ENCODE results near the gene ARHGEF17. TPM values are rescaled to one million over a fixed set of nuclear protein-coding genes. Genes with fewer than 3 reads are reported as not detected.

The ARHGEF17 gene
- total RNA-seq, 2 donors from 2014 or later: 6.8 to 14.4 TPM

- intact Hi-C loops (cut with DNase I, micrococcal nuclease): no loop called here
- DNase-seq (no peak), ATAC-seq (no peak)
These were observed 54.1 kb downstream of the ARHGEF17 start for GRCh38 chr11:73361953-73362776.

- ATAC-seq (no peak), DNase-seq (no peak)
- intact Hi-C loops (cut with DNase I, micrococcal nuclease): no loop called here
These were observed 55.1 kb downstream of the ARHGEF17 start for GRCh38 chr11:73363147-73363546.

- DNase-seq (no peak), ATAC-seq (no peak)
- intact Hi-C loops (cut with DNase I, micrococcal nuclease): no loop called here
These were observed 57.5 kb downstream of the ARHGEF17 start for GRCh38 chr11:73365352-73366264.

GRCh38 chr11:73366265-73366610 is 58.2 kb downstream of the ARHGEF17 start:
- peak; percentile 44 for ATAC-seq
- intact Hi-C loops (cut with DNase I, micrococcal nuclease): no loop called here
- no peak for DNase-seq

GRCh38 chr11:73366953-73367352 is 58.9 kb downstream of the ARHGEF17 start:
- ATAC-seq (peak; percentile 62), DNase-seq (no peak)
- intact Hi-C loops (cut with DNase I, micrococcal nuclease): no loop called here

- intact Hi-C loops (cut with DNase I, micrococcal nuclease): no loop called here
- peak; percentile 30 for ATAC-seq
- no peak for DNase-seq
These were observed 59.5 kb downstream of the ARHGEF17 start for GRCh38 chr11:73367482-73368024.

GRCh38 chr11:73372375-73372993 is 64.4 kb downstream of the ARHGEF17 start:
- no peak for DNase-seq
- ATAC-seq: no peak
- intact Hi-C loops (cut with DNase I, micrococcal nuclease): no loop called here

GRCh38 chr11:73374151-73374550 is 66.1 kb downstream of the ARHGEF17 start:
- ATAC-seq (no peak), DNase-seq (no peak)
- intact Hi-C loops (cut with DNase I, micrococcal nuclease): no loop called here

GRCh38 chr11:73375830-73376159 is 67.7 kb downstream of the ARHGEF17 start:
- intact Hi-C loops (cut with DNase I, micrococcal nuclease): no loop called here
- no peak for ATAC-seq

GRCh38 chr11:73376160-73376802 is 68.2 kb downstream of the ARHGEF17 start, which contains the start of gene RELT:
RELT (plus strand) TSS chr11:73376399; CDS start chr11:73389137, 12,738 bp downstream.
- DNase-seq (peak; percentile 80 to 91), ATAC-seq (peak; percentile 96)
- intact Hi-C loops (cut with DNase I, micrococcal nuclease): no loop called here

More at GRCh38 chr11:73375830-73376159, 67.7 kb downstream of the ARHGEF17 start:
- DNase-seq: no peak

GRCh38 chr11:73376803-73377629 is 68.9 kb downstream of the ARHGEF17 start:
- peak; percentile 24 for ATAC-seq
- intact Hi-C loops (cut with DNase I, micrococcal nuclease): no loop called here
- DNase-seq: peak; percentile 70 to 77

- intact Hi-C loops (cut with DNase I, micrococcal nuclease): no loop called here
- peak; percentile 12 for ATAC-seq
- peak in 1 of 2 donors; percentile 50 for DNase-seq
These were observed 71.3 kb downstream of the ARHGEF17 start for GRCh38 chr11:73379189-73379880.

- no peak for DNase-seq
- no peak for ATAC-seq
- intact Hi-C loops (cut with DNase I, micrococcal nuclease): no loop called here
These were observed 72.3 kb downstream of the ARHGEF17 start for GRCh38 chr11:73380331-73380730.

- no peak for ATAC-seq
- DNase-seq: no peak
- intact Hi-C loops (cut with DNase I, micrococcal nuclease): no loop called here
These were observed 72.9 kb downstream of the ARHGEF17 start for GRCh38 chr11:73380897-73381410.

- DNase-seq (no peak), ATAC-seq (no peak)
- intact Hi-C loops (cut with DNase I, micrococcal nuclease): no loop called here
These were observed 73.5 kb downstream of the ARHGEF17 start for GRCh38 chr11:73381589-73381988.

- DNase-seq: no peak
- intact Hi-C loops (cut with DNase I, micrococcal nuclease): no loop called here
- ATAC-seq: no peak
These were observed 74.1 kb downstream of the ARHGEF17 start for GRCh38 chr11:73382183-73382582.

- no peak for DNase-seq
- intact Hi-C loops (cut with DNase I, micrococcal nuclease): no loop called here
- no peak for ATAC-seq
These were observed 74.7 kb downstream of the ARHGEF17 start for GRCh38 chr11:73382747-73383146.

Data from left colon (tissue), 2 donors.